ENCODE results near the gene RIPPLY1.
A peak's percentile ranks its signal among the peaks of the same experiment; 100 is the strongest.

RIPPLY1 gene

DNA sequence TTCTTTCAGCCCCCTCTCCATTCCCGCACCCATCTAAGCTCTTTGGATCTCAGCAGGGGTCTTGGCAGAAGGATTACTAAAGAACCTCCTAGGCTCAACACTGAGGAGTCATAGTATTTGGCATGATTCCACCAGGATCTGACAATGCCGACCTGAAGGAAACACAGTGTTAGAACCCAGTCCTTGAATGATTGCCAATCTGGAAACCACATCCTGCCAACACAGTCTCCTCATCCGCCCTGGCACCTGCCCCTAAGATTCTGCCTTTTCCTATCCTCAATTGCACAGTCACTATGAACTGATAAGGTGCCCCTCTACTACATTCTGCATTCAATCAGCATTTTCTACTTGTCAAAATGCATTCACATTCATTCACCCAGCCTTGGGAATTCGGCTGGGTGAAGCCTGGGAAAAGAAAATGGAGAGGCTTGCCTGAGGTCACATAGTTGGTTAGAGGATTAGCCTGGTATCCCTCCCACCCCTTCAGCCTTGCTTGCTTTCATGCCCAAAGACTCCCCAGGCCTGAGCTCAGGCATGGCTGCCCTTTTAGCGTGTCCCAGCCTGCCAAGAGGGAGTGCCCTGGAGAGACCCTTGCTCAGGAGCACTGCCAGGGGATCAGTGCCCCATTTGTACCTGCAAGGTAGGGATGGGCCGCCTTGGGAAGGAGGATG, 14.8 kb upstream of the RIPPLY1 start:
- ATAC-seq (ENCODE audit: insufficient read depth, low read depth): peak; percentile 99
- Histone ChIP-seq H3K4me1 (ENCODE audit: insufficient read depth, low read length) (peaks cover 21% of the 10 kb centered on the region), H3K4me2 (ENCODE audit: insufficient read depth, low read length) (no peak overlapping the region), H2AFZ (ENCODE audit: low read depth, low read length) (no peak overlapping the region), H3K4me3 (ENCODE audit: low read depth in 1 of 2, low read length in 2 of 2) (no peak overlapping the region), H3K9ac (ENCODE audit: low read depth, low read length) (no peak overlapping the region), H3K36me3 (ENCODE audit: insufficient read depth, low read length) (no peaks in the 10 kb centered on the region), H4K20me1 (ENCODE audit: insufficient read depth, low read length) (no peaks in the 10 kb centered on the region), H3K79me2 (ENCODE audit: insufficient read depth, low read length) (no peaks in the 10 kb centered on the region), H3K27me3 (ENCODE audit: insufficient read depth, low read length, poor library complexity) (no peaks in the 10 kb centered on the region), H3K9me3 (ENCODE audit: insufficient read depth, low read length, severe bottlenecking) (no peaks in the 10 kb centered on the region), H3K27ac (ENCODE audit: low read length) (no peak overlapping the region; the same call in 1 of the 2 replicates)
- TF ChIP-seq CTCF (IDR thresholded peaks at IDR 0.05; ENCODE audit: borderline replicate concordance, extremely low read depth, low read length, poor library complexity, severe bottlenecking) (no peak), EZH2 (IDR thresholded peaks at IDR 0.05; ENCODE audit: borderline replicate concordance, low read depth, low read length, severe bottlenecking) (no peak)
- peak; percentile 74 for DNase-seq

GRCh38 chrX:106912864-106913263, 9.7 kb upstream of the RIPPLY1 start:
- no peak overlapping the region for H3K9ac ChIP-seq (ENCODE audit: low read depth, low read length)
- no peaks in the 10 kb centered on the region for H3K9me3 ChIP-seq (ENCODE audit: insufficient read depth, low read length, severe bottlenecking)
- no peak overlapping the region for H3K4me3 ChIP-seq (ENCODE audit: low read depth in 1 of 2, low read length in 2 of 2)
- TF ChIP-seq EZH2 (IDR thresholded peaks at IDR 0.05; ENCODE audit: borderline replicate concordance, low read depth, low read length, severe bottlenecking) (no peak), CTCF (IDR thresholded peaks at IDR 0.05; ENCODE audit: borderline replicate concordance, extremely low read depth, low read length, poor library complexity, severe bottlenecking) (no peak)
- no peaks in the 10 kb centered on the region for H3K79me2 ChIP-seq (ENCODE audit: insufficient read depth, low read length)
- DNase-seq (no peak), ATAC-seq (ENCODE audit: insufficient read depth, low read depth) (no peak)
- no peak overlapping the region for H2AFZ ChIP-seq (ENCODE audit: low read depth, low read length)
- no peaks in the 10 kb centered on the region for H3K36me3 ChIP-seq (ENCODE audit: insufficient read depth, low read length)
- no peaks in the 10 kb centered on the region for H4K20me1 ChIP-seq (ENCODE audit: insufficient read depth, low read length)
- H3K27me3 ChIP-seq (ENCODE audit: insufficient read depth, low read length, poor library complexity): no peaks in the 10 kb centered on the region
- no peak overlapping the region for H3K4me2 ChIP-seq (ENCODE audit: insufficient read depth, low read length)
- no peak overlapping the region for H3K27ac ChIP-seq (ENCODE audit: low read length)
- H3K4me1 ChIP-seq (ENCODE audit: insufficient read depth, low read length): peaks cover 10% of the 10 kb centered on the region

GRCh38 chrX:106906361-106906760, 3.2 kb upstream of the RIPPLY1 start:
- ATAC-seq (ENCODE audit: insufficient read depth, low read depth) (no peak), DNase-seq (no peak)
- TF ChIP-seq CTCF (IDR thresholded peaks at IDR 0.05; ENCODE audit: borderline replicate concordance, extremely low read depth, low read length, poor library complexity, severe bottlenecking) (no peak), EZH2 (IDR thresholded peaks at IDR 0.05; ENCODE audit: borderline replicate concordance, low read depth, low read length, severe bottlenecking) (no peak)
- no peaks in the 10 kb centered on the region for H3K27me3 ChIP-seq (ENCODE audit: insufficient read depth, low read length, poor library complexity)
- H3K27ac ChIP-seq (ENCODE audit: low read length): no peak overlapping the region
- no peak overlapping the region for H3K4me2 ChIP-seq (ENCODE audit: insufficient read depth, low read length)
- no peaks in the 10 kb centered on the region for H3K9me3 ChIP-seq (ENCODE audit: insufficient read depth, low read length, severe bottlenecking)
- no peak overlapping the region for H2AFZ ChIP-seq (ENCODE audit: low read depth, low read length)
- no peak overlapping the region for H3K9ac ChIP-seq (ENCODE audit: low read depth, low read length)
- no peaks in the 10 kb centered on the region for H3K4me1 ChIP-seq (ENCODE audit: insufficient read depth, low read length)
- H4K20me1 ChIP-seq (ENCODE audit: insufficient read depth, low read length): no peaks in the 10 kb centered on the region
- H3K79me2 ChIP-seq (ENCODE audit: insufficient read depth, low read length): no peaks in the 10 kb centered on the region
- H3K4me3 ChIP-seq (ENCODE audit: low read depth in 1 of 2, low read length in 2 of 2): no peak overlapping the region
- no peaks in the 10 kb centered on the region for H3K36me3 ChIP-seq (ENCODE audit: insufficient read depth, low read length)
